Right lung (tissue), 5 donors: ENCODE measurements around the gene ZNF664. TPM values are rescaled to one million over a fixed set of nuclear protein-coding genes. Genes with fewer than 3 reads are reported as not detected.

Experiments used
- DNase-seq, 2 donors: peaks; one replicate each; pipeline ENCODE4 v3.0.0-alpha.2; 2013
- polyA plus RNA-seq, 5 donors: library from polyadenylated mRNA; unstranded; fragments of 120-200 nt; gene quantifications; one replicate each; pipeline versions ENCODE4 v1.2.1 to v1.2.3, GENCODE V29; 2013; ENCODE audit warnings: inconsistent platforms in 1 of 5, low replicate concordance in 1 of 5; ENCODE audit not compliant: insufficient read length in 5 of 5, insufficient read depth in 1 of 5

Gene ZNF664
- polyA plus RNA-seq, 5 donors: 113 to 161 (median 151) TPM

DNA sequence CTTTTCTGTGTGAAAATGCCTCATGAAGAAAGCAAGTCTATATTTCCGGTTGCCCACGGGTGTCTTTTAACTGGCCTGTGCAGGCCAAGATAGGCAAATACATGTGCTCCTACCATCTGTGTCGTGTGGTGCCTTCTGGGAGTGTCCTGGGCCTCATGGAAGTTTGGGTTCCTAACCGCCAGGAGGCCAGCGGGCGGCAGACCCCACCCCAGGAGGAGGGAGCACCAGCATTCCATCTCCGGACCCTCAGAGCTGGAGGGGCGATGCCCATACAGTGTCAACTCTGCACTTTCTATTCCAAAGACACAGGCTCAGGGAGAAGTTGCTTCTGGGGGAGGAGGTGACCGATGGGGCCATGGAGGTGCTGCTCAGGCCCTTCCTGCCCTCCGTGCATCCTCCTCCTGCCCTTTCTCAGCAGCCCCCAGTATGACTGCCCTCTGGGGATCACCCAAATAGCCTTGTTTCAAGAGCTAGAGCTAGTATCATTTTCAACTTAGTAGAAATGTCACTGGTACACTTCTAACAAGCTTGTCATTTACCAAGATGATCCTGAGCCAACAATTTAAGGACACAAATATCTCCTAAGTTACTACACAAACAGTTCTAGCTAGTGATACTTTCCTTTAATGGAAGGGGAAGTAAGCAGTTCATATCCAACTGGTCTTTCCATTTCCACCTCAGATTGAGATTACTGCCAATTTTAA lies 18.2 kb upstream of the ZNF664 start:
- DNase-seq: no peak

DNA sequence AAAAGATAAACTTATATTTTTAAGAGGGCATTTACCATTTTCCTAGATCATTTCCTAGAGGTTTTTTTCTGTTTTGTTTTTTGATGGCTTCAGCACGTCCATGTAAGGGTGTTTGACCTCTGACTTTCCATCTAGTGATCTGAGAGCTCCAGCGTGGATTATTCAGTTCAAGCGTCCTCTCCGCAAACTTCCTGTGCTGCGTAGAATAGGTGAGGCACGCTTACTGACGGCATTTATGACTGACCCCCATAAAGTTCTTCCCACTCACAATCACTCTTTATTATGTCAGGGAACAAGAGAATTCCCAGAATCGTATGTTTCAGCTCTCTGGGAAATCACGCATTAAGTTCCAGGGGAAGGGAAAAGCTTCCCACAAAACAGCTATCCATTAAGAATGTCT lies 16.8 kb upstream of the ZNF664 start:
- DNase-seq: no peak

DNA sequence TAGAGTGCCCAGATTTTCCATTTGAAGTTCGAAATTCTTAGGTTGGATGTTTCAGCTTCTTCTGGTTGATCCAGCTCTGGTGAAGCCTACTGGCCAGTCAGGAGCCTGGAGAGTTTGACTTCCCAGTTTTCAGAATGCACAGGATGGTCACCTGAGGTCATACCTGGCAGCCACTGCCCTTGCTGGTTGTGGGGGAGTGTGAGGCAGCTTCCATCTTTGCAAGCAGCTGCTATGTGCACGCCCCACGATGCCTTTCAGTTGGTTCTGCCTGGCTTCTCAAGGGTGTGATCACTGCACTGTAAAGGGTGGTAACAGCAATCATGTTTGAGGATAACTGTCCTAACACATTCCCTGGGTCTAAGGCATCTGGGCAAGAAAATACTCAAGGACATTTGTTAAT lies 15.8 kb upstream of the ZNF664 start:
- no peak for DNase-seq

DNA sequence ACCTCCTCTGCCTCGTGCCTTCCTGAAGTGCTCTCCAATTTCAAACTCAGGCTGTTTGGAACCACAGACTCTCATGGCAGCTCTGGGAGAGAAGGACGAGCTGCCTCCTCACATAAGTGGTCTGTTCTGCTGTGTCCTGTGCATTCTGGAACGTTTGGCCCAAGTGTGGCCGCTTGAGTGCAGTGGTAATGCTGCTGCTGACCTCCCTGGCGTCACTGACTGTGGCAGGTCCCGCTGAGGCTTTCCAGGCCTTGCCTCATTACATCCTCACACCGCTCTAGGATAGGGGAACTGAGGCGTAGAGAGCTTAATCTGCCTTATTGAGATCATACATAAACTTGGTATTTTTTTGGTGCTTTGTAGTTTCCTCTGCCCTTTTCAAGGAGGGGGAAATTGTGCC lies 14.6 kb upstream of the ZNF664 start:
- no peak for DNase-seq

DNA sequence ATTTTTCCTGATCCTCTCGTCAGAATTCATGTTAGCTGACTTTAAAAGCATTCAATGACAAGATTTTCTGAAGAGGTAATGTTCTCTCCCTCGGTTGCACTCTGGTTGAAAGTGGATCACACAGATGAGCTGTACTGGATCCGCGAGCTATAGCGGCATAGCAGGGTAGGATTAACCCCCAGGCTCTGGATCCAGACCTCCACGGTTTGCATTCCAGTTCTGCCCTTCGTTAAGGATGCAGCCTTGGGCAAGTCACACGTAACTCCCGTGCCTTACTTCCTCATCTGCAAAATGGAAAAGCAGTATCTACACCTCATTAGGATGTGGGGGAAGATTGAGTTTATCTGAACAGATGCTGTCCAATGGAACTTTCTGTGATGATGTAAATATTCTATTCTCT lies 14.1 kb upstream of the ZNF664 start:
- DNase-seq: no peak

DNA sequence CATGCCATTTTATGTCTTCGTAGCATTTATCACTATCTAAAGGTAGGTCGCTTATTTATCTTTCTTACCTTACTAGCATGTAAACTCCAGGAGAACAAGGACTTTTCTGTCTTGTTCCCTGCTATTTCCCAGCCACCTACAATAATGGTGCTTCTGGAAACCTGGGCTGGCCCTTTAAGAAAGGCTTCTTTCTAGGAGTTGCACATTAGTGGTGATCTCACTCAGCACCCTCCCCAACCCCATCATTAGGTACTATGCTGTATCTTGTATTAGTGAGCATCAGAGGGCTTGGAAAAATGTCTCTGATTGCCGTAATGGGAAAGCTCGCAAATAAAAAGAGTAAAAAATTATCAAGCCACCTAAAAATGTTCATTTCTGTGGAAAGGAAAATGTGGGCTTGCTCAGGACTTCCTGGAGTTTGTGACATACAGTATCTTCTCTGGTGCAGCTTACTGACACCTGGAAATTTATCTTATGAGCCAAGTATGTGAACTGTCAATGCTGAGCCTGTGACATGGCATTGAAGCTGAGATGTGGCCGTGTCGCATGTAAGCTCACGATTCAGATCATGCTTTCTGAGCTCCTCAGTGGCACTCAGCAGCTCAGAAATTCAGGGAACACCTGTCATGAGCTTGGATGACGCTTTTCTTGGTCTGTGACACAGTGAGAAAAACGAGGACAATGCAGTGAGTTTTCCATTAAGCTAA lies 12.8 kb upstream of the ZNF664 start:
- no peak for DNase-seq

DNA sequence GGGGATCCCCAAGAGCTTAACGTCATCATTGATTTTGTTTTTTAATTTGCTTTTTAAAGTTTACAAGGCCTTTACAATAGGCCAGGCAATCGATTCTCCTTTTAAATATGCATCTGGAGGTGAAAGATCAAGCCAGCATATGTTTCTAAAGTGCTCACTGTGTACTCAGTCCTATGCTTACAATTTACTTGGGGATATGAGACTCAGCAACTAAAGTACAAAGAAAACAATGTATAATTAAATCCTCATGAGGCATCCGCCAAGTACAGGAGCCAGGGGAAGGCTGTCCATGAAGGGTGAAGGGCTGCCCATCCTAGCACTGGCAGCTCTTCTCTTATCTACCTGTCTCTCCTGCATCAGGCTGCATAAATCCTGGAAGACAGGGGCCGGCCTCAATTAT lies 12.2 kb upstream of the ZNF664 start:
- DNase-seq: no peak

DNA sequence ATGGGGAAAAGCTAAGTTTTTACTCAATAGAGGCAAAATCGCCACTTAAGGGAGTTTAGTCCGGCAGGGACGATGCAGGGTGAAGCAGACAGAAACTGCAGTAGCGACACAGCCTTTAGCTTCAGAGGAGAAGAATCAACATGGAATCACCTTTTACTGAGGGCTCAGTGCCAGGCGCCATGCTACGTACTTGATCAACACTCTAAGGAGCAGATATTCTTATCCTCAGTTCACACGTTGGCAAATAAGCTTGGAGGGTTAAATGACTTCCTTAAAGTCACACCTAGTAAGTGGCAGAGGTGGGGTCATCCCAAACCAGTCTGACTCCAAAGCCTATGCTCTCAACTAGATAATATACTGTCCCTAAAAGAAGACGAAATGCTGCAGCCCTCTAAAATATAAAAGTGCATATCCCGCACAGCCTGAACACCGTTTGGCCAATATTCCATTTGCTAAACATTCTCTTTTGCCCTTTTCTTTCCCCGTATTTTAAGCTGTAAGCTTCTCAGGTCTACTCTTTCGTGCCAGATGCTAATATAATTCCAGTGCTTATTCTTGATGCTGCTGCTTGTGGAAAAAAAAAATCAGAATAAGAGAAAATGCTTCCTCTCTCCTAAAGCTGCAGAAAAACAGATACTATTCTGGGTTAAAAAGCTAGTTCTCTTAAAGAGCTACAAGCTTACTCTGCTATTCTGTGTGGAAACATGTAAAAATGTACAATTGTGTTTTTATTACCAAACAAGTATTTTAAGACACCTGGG lies 11.2 kb upstream of the ZNF664 start:
- DNase-seq: no peak

DNA sequence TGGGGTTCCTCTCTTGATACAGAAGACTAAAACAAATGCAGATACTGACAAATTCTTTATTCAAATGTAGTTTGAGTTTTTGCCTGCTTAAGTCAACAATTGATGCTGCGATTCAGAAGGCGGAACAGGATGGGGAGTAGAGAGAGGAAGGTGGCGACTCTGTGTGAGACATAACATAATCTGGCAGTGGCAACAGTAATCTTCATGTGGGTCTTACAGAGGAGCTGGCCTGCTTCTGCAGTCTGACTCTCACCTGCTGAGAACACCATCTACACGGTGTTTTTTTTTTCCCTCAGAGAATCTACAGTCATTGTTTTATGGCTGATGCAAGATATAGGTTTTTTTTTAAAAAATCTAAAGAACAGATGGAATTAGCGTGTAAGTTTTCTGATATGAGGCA lies 10.5 kb upstream of the ZNF664 start:
- no peak for DNase-seq

DNA sequence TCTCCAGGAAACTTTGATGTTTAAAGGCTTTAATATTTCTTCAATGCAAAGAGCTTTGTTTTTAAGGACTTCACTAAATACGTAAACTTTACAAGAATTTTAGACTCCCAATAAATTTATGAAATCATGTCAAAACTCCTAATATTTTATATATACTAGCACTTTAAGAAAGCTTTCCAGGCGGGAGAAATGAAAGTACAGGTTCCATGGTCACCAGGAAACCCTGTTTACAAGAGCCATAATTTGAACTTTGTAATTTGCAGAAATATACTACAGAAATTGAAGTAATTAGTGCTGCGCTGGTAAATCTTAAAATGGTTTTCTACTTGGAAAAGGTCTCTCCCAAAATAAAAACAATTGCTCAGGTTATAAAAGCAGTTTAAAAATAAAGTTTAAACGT lies 9.2 kb upstream of the ZNF664 start:
- no peak for DNase-seq

DNA sequence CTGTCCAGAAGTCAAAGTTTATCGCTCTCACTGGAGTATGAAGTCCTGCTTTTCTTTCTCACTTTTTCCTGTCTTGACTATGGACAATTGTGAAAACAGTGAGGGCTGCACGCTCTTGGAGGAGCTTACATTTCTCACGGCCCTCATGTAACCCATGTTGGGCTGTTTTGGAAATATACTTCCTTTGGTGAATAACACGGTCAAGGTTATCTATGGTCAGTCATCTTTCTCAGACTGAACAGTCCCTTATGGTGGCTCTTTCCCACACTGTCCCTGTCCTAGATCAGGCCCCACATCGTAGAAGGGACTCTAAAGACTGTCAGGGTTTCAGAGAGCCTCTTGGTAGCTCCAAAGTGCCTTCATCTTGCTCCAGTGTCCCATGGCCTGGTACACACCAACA lies 7.6 kb upstream of the ZNF664 start:
- DNase-seq: no peak

DNA sequence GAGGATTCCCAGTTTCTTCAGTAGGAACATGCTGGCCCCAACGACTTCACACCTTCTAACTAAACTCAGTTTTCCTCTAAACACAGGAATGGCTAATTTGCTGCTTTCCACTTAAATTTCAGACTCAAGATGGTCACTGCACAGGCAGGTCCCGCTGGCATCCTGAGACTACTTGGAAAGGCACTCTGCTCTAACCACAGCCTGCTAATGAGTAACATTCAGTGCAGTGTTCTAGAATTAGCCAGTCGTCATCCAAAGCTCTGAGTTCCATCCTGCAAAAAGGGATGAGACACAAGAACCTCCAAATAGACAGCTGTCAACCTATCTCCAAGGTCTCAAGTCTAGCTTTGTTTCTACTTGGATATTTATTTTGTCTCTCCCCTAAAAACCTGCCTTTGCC lies 6.4 kb upstream of the ZNF664 start:
- no peak for DNase-seq

DNA sequence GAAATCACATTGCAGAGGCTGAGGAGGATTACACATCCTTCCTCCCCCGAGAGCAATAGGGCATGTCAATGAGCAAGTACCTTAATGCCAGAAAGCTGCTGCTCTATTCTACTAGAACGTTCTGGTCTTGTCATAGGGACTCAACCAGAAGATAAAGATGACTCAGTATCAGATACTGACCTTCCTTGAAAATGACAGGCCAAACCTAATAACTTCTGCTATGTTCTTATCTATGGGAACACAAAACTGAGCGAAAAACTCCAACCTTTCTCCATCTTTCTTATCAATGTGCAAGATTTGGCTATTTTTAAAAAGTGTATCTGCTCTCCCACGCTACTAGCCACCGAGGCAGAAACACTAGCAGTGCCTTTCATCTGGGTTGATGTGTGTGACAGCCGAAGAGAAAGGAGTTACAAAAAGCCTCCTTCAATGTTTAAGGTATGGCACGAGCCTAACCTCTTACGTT lies 5.9 kb upstream of the ZNF664 start:
- DNase-seq: no peak

DNA sequence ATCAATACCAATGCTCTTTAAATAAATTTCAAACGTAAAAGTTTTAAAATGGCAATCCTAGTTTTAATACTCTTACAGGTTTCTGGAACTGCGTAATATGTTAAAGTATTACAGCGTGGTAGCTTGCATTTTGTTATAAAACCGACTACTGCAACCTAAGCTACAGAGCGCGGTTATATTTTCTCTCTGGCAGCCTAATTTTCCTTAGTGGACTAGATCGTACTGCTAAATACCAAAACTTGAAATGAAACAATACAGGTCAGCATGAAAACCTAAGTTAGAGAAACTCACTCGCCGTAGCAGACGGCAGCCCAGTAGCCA lies 1.6 kb upstream of the ZNF664 start:
- DNase-seq: no peak

DNA sequence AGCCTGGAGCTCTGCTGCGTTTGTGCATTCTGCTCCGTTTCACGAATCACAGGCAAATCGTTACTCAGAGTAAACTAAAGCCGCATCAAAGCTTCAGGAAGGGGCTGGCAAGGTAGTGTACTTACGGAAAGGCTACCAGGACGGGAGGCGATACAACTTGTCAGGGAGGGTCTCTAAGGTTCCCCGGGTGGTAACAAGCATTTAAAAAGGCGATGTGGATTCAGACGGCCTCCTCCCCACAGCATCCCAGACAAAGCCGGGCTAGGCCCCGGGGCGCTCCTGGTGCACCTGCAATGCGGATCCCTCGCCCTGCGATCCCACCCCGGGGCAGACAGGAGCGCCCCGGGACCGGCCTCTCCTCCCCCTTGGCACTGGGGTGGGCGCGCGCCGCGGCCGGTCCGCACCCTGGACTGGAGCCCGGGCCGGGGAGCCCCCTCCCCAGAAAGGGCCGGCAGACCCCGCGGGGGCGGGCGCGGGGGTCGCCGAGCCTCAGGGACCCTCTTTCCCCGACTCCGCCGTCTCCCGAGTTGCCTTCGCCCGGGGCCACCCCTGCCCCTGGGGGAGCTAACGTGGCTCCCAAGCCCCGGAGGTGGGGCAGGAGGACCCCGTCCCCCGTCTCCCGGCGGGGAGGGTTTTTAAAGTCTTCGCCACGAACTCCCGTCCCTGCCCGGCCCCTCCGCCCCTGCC lies 1.1 kb upstream of the ZNF664 start:
- peak; percentile 25 to 30 for DNase-seq

DNA sequence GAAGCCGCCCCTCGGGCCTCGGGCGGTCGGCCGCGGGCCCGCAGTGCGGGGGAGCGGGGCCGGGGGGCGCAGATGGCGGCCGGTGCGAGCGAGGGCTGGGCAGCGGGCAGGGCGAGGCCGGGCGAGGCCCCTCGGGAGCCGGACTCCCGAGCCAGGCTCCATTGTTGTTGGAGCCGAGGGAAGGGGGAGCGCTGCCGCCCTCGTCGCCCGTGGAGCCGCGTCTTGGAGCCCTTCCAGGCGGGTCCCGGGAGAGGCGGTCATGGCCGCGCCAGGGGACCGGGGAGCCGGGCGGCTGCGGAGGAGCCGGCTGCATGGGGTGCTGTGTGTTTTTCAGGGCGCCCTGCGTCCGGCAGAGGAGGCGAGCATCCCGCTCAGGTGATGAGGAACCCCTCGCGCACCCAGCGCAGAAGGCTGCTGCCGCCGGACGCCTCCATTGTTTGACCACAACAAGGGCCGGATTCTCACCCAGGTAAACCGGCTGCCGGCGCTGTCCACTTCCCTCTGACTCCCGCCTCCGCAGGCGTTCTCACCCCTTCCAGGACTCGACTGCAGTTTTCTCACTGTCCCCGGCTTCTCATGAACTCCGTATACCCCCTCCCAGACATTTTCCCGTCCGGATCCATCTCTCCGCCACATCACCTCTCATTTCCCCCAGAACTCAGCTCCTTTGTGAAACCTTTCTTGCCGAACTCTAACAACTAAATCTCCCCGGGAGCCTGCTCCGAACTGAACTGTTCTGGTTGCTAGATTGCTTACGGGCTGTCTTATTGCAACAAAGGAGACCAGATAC lies 732 bp downstream of the ZNF664 start:
- peak in 1 of 2 donors; percentile 39 for DNase-seq

DNA sequence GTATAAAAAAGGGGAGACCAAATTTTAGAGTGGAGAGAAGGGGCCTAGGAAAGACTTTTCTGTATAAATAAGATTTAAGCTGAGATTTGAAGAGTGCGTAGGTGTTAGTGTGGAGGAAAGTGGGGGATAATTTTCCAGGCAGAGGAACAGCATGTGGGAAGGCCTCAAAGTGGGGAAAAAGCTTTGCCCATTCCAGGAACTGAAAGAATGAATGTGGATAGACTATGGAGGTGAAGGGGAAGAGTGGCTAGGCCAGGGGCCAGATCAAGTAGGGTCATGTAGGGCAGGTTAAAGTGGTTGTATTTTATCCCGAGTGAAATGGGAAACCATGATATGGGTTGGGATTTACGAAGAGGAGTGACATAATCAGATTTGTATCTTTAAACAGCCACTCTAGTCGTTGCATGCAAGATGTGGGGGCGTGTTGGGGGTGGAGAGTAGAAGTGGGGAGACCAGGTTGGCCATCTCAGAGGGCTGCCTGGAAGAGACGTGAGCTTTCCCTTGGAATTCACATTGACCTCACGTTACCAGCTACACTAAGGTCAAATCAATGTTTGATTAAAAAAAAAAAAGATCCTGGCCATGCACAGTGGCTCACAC lies 3.3 kb downstream of the ZNF664 start:
- no peak for DNase-seq

DNA sequence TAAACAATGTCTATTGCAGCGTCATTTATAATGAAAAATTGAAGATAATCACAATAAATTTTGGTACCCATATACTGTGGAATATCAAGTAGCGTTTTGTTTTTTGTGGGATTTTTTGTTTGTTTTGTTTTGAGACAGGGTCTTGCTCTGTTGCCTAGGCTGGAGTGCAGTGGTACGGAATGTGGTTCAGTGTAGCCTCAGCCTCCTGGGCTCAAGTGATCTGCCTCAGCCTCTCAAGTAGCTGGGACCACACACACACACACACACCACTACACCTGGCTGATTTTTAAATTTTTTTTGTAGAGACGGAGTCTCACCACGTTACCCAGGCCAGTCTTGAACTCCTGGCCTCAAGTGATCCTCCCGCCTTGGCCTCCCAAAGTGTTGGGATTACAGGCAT lies 6.6 kb downstream of the ZNF664 start:
- no peak for DNase-seq

DNA sequence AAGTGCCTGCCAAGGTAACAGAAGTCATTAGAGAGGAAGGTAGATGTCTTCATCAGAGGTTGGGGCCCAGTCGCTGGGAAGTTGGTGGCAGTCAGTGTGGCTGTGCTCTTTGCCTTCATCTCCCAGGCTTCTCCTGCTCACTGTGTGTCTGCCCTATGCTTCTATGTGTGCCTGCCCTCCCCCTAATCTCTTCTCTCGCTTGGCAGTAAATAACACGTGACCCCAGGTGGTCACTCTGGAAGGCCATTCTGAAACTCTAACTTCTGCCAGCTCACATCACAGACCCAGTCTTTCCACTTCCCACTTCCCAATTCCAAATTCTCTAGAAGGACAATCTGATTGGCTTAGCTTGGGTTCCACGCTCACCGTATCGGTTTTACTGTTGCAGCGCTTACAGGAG lies 9.3 kb downstream of the ZNF664 start:
- DNase-seq: no peak

DNA sequence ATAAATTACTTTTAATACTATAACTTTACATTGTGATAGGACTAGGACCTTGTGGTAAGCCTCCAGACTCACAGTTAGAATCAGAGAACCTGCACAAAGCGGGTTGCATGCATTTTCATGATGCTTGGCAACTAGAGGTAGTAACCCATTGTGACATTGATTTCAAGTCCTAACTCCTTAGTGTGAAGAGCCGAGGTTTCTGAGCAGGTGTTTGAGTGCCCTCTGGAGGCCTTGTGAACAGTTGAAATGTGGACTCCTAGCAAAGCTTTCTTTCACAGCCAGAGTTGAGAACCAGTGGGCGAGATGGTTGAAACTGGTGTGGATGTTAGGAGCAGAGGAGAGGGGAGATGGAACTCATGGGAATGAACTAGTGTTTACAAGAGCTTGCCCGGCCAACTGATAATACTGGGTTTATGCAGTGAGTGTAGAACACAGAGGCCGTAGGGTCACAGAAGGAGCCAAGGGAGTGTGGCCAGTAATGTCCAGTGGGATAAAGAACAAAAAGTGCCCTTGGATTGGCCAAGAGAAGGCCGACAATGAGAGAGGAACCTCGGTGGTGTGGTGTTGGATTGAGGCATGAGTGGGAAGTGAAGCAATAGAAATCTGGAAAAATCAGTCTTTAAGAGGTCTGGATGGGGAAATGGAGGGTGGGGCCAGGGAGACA lies 10.9 kb downstream of the ZNF664 start:
- DNase-seq: peak in 1 of 2 donors; percentile 42

DNA sequence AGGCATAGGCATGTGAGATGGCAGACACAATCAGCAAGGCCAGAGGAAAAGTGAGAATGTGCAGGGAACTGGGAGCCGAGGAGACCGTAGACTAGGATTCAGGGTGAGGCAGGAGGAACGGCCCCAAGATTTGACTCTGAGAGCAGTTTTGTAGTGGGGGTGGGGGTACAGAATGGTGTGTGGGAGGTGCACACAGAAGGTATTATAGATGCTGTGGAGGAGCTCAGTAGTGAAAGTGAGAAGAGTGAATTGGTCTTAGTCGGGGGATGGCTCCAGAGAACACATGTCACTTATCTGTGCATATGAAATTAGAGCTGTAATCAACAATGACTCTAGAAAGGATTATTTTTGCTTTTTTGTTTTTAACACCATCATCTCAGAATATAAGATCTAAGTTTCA lies 11.9 kb downstream of the ZNF664 start:
- DNase-seq: no peak
